OCI-M1 (cell line): ENCODE results near the gene SDK1.

Experiments used
- DNase-seq: peaks from one replicate; lab custom pipeline; 2025; lab: John Stamatoyannopoulos, UW

SDK1 gene

DNA sequence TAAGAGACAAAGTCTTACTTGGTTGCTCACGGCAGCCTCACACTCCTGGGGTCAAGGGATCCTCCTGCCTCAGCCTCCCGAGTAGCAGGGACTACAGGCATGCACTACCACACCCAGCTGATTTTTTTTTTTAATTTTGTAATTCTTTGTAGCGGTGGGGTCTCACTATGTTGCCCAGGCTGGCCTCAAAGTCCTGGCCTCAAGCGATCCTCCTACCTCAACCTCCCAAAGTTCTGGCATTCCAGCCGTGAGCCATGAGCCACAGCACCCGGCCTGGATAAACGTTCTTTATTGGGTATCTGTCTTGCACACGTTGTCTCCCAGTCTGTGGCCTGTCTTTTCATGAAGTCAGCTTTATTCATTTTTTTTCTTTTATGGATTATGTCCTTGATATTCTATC, 744.9 kb downstream of the SDK1 start:
- DNase-seq = no peak

DNA sequence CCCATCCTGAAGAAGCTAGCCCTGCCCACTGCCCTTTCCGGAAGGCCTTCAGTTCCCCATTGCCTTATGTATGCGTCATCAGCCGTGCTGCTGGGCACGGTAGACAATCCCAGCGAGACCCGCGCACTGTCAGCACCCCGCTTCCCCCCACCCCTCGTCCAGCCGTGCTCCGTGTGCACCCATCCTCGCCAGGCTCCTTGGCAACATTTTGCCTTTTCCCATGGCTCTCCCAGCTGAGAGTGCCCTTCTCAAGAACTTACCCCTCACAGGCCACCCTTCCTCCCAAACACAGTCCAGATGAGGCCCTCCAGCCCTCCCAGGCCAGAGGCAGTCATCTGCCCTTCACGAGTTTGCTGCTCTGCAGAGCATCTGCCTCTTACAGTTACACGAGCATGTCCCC, 747.3 kb downstream of the SDK1 start:
- DNase-seq = no peak

DNA sequence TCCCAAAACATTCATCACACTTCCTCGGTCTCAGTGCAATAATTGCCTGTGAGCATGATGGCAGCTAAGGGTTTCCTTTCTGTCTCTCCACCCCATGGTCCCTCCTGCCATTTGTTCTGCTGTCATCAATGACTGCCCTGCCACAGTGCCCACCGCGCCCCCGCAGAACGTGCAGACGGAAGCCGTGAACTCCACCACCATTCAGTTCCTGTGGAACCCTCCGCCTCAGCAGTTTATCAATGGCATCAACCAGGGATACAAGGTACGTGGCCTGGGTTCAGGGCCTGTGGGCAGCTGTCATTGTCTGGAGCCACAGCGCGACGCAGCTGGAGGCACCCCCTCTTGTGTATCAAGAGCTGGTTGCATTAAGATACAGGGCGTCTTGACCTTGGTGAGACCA, 748.1 kb downstream of the SDK1 start:
- DNase-seq = no peak

DNA sequence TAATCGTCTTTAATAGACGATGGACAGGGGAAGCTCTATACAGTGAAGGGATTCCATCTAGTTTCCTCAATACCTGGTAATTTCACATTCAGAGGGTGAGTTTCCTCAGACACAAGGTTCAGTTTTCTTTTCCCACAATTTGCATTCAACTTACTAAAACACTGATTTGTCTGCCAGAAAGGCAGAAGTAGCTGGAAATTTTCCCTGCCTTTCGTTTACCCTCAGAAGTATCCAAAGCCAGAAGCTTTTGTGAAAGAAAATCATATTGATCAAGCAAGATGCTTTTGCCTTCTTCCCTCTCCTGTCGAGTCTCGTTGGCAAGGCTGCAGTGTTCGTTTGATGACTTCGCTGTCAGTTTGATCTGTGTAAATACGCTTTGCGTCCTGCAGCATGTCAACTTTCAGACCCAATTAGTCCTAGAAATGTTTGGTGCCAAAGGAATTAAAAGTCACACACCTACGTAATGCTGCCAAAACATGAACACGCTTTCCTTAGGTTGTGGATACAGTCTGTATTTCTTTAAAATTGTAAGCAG, 749.1 kb downstream of the SDK1 start:
- no peak for DNase-seq

DNA sequence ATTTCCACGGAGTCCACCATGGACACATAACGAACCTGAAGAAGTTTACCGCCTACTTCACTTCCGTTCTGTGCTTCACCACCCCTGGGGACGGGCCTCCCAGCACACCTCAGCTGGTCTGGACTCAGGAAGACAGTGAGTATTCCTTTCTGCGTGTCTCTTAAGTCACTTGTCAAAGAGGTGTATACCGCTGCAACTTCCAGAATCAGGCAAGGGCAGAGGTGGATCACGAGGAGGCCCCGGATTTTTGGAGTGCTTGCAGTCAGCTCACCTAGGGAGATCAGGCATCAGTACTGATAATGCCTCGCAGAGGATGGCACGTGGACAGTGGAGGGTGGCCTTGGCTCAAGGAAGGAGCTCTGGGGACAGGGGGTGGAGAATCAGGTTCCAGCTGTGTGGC, 750.6 kb downstream of the SDK1 start:
- no peak for DNase-seq

DNA sequence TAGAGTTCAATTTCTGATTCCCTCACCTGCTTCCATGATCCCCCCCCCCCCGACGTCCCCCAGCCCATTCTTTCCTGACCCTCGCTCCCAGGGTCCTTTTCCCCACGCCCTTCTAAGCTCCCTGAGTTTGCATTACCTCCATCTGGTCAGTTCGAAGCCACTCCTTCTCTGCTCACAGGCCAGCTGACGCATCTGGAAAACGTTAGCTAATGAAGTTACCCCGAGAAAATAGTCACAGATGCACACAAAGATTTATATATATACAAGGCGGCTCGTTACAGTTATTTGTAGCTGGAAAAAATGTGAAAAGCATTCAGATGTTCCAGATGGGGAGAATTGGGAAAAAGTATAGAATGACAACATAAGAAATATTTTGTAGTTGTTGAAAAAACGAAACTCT, 751.1 kb downstream of the SDK1 start:
- no peak for DNase-seq

DNA sequence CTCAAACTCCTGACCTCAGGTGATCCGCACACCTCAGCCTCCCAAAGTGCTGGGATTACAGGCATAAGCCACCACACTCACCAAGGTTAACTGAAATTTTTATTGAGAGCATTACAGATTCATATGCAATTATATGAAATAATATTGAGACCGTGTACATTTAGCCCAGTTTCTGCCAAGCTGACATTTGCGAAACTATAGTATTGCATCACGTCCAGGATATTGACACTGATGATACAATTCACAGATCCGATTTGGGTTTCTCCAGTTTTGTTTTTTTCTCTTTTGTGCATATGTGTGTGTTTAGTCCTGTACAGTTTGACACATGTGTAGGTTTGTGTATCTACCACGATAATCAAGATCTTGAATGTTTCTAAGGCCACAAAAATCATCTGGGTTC, 753.1 kb downstream of the SDK1 start:
- no peak for DNase-seq

DNA sequence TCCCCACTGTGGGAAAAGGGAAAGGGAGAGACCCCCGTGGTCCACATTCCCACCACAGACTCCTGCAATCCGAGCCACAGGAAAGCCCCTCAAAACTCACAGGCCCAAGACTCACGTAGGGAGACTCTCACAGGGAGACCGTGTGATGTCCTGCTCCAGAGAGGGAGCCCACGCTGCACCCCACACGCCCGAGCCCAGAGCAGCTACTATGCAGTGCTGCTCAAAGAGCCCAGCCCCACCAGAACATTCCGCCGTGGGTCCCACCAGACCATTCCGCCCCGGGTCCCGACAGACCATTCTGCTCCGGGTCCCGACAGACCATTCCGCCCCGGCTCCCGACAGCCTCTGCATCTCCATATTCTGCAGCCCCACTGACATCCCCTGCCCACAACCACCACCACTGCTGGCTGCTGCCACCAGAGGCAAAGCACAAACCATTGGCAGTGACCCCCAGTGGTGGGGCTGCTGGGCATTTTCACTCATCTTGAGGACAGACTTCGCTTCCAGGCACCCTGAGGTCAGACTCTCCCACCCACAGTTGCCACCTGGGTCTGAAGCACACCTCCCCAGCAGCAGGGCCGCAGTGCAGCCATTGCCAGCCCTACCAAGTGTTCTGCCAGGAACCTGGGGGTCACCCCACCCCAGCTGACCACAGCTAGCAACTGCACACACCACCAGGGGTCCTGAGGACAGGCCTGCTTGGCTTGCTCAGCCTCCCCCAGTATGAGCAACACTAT, 755.7 kb downstream of the SDK1 start:
- no peak for DNase-seq

DNA sequence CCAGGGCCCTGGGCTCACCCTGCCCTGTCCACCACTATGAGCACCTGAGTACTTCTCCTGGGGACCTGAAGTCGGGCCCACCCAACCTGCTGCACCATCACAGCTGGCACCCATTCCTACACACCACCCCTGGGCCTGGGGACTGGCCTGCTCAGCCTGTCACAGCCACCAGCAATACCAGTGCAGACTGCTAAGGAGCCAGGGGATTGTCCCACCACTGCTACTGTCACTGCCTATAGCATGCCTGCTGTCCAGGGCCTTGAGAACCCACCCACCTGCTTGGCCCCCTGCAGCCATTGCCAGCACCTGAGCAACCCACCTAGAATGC, 756.2 kb downstream of the SDK1 start:
- no peak for DNase-seq

DNA sequence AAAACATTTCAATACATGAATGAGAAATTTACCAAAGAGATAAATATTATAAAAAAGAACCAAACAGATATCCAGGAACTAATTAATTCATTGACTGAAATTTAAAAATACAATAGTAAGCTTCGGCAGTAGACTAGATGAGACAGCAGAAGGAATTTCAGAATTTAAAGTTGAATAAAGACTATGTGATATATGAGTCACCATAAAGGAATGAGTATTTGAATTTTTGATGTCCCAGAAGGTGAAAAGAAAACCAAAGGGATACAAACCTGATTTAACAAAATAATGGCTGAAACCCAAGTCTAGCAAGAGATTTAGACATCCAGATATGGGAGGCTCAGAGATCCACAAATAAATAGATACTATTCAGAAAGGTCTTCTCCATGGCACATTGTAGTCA, 757.1 kb downstream of the SDK1 start:
- no peak for DNase-seq

DNA sequence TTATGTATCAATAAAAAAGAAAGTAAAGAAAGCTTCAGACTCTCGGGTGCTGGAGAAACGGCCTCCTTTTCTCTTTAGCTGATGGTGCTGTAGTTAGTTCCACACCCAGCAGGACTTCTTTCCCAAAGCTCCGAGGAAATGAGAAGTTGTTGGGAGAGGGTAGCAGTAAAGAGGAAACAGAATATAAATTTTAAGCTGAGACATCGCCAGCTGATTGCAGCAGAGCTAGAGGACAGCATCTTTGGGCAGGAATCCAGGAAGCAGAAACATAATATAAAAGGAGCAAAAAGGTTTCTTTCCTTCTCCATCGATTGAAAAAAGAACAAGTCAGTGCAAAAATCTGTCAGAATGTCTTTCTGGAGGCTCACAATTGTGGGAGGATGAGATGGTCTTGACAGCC, 764.1 kb downstream of the SDK1 start:
- DNase-seq = no peak

DNA sequence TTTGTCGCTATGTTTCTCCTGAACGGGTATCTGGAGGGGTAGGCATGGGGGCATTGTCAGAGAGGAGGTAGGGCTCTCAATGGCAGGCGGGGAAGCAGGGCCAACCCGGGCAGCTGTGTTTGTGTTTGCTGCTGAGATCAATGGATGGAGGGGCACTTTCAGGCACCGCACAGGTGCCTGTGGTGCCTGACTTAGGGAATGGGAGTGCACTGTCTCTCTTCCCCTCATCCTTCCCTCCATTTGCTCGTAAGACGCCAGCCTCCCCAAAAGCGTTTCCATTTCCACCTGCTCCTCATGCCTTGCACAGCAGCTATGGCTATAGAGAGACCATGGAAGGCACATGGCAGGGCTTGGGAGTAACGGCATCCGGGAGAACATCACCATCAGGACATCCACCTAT, 765.2 kb downstream of the SDK1 start:
- no peak for DNase-seq

DNA sequence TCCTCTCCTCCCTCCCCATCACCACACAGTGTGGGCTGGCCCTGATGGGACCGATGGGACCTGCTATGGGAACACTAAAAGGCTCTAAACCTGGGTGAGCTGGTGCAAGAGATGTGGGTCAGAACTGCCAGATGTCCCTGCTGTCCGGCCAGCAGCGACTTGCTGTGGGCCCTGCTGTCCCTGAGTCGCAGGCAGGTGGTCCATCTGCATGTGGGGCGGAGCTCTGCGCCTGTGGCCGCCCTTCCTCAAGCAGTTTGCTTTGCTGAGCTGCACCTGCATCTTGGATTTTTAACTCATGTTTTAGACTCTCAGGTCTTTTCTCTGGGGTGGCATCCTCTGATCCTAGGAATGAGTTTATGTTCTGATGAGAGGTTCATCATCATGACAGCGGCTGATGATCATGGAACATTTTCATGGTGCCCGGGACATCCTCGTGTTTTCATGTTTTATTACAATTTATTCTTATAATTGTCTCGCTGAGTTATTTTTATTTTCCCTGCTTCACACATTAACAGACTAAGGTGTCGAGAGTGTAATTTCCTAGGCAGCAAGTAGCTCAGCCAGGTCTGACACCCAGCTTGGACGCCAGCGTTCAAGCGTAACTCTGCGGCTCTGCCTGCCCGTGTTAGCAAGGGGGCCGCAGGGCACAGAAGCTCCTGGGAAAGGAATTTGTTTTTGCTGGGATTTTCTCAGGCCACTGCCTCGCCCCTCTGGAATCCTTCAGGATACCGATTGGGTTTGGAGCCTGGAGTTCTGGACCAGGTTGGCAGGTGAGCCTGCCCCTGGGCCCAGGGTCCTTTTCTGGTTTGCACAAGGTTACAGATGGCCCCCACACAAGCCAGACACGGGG, 765.8 kb downstream of the SDK1 start:
- no peak for DNase-seq

DNA sequence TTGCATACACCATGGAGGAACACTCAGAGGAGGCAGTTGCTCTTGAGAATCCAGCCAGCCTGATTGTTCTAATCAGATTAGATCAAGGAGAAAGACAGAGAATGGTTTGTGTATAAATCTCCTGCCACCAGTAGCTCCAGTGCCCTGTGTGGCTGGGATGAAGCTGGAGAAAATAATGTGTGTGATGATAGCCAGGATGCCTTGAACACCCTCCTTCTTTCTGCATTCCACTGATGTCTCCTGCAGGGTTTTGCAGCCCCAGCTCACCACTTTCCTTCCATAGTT, 766.4 kb downstream of the SDK1 start:
- DNase-seq = no peak

DNA sequence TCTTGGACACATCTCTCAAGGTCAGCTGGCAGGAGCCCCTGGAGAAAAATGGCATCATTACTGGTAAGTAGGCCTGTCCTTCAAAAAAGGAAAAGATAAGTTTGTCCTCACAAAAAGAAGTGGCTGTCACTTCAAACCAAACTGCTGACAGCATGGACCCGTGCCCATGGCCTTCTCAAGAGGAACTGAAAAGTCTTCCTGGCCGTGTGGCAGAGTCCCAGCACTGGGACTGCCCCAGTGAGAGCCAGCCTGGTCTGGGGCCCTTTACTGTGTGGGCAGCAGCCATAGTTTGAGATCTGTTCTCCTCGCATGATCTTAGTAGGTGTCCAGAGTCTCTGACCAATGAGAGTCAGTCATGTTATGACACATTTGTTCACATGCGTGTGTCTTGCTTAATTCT, 766.8 kb downstream of the SDK1 start:
- no peak for DNase-seq

DNA sequence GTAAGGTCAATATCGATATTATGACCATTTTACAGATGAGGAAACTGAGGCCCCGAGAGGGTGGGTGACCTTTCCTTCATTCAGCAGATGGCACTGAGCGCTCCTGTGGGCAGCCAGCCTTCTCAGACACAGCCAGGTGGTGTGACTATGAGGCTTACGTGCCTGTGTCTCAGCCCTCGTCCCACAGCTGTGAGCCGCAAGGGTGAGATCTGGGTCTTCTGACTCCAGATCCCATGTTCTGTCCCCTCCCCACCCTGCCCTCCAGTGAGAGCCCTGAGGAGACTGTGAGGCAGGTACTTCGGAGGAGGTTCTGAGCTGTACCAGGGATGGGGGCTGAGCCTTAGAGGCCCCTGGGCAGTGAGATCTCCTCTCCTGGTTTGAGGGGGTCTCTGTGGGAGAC, 767.2 kb downstream of the SDK1 start:
- DNase-seq = no peak

DNA sequence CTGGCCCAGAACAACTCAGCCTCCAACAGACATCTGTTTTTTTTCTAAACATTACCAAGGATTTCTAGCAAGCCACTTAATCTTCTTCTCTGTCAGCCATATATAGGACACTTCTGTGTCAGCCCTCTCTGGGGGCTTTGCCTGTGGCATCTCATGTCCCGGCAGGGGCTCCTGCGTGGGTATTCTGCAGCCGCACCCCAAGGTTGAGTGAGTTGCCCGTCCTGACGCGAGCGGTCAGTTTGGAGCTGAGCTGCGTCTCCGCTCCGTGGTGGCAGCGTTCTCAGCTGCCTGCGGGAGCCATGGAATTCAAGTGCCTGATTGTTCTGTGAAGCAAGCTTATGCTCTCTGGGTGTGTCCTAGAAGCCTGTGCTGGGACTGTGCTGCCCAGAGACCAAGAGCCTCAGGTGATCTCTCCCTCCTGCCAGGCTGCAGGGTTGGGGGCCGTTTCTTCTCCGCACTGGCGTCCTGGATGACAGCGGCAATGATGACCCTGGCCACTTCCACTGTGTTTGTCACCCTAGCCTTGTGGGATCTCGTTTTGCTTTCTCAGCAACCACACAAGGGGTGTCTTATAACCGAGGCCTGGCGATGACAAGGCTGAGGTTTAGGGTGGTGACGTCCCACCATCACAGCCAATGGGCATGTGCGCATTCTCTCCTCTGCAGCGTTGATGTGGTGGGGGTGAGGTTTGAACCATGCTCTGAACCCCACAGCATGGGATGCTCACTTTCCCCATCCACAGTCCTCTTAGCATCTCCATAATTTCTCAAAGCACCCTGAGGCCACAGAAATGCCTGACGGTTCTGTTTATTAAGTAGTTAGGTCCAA, 768.4 kb downstream of the SDK1 start:
- DNase-seq = no peak

DNA sequence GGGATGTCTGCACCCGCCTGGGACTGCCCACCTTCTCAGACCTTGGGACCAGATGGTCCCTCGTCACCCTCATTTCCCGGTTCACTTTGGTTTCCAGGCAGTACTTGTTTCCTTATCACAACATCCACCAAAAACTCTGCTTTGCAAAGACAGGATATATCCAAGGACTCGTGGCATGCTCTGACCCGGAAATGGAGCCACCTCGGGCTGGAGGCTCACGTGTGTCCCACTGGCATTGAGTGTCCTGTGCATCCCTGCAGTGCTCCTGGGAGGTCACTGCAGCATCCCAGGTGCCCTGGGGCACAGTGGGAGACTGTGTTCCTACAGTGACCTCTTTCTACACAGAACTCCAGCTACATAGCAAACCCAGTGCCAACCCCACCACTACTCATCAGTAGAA, 769.2 kb downstream of the SDK1 start:
- no peak for DNase-seq

DNA sequence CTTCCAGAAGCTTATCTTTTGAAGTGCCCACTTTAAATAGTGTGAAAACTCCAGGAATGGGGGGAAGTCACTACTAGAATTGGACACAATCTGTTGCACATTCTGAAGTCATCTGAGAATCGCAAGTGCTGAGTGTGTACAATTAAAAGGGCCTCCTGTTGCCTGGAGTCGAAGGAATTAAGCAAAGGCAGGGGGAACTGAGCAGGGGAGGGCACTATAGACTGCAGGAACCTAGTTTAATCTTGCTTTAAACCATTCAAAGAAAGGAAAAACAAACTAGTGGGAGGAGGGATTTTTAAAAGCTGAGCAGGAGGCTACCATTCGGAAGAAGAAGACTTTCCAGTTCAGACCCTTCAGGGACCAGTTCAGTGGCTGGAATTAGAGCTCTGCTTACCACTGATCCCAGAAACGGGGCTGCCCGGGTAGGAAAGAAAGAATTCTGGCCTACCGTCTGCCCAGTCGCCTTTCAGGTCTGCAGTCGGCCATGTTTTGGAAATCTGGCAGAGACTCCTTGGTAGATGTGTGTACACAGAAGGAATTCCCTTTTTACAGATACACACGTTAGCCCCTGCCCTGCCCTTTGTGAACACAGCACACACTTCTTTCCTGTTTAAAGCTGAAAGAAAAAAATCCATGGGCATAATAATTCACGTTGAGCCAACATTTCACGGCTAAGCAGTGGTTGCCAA, 770.5 kb downstream of the SDK1 start:
- no peak for DNase-seq

DNA sequence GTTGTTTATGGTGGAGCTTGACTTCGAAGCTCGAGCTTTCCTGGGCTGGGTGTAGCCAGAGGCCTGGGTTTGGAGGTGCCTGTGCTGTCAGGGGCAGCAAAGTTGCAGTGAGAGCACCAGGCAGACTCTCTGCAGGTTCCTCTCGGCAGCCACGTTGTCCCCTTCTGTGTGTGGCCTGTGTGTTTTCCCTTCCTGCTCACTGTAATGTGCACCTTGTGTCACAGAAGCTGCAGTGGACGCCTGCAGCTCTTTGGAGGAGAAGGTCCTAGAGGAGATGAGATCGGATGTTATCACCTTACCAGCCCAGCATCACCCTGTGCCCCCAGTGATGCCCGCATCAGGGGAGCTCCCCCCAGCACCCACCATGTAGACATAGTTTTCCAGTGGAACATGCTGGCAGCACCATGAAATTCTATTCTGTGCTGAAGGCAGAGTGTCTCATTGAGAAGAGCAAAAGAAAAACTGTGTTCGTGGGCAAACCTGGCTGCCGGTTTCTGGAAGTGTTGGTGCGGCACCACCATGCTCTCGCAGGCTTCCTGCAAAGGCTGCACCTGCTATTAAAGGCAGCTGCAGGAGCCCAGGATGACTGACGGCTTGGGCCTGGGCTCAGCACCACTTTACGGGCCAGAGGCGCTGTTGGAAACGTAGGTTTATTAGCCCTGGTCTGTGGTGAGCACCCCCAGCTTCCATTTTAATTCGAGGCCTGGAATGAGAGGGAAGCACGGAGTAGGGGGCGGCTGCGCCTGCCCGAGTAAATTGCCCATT, 771.3 kb downstream of the SDK1 start:
- DNase-seq = no peak

DNA sequence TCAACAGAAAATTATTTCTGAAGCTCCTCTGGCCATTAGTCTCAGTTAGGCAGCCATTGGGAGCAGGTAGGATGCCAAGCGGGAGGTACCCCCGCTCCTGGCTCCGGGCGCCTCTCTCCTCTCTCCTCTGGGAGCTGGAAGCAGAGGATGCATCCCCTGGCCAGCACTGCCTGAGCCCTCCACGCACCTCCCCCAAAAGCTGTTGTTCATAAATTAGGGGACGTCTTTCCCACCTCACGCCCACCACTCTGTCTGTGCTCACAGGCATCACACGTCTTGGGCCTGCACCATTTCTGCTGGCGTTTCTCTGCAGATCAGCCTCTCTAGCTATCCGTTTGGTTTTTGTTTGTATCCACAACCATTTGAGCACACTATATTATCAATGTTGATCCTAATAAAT, 772.0 kb downstream of the SDK1 start:
- DNase-seq = no peak

DNA sequence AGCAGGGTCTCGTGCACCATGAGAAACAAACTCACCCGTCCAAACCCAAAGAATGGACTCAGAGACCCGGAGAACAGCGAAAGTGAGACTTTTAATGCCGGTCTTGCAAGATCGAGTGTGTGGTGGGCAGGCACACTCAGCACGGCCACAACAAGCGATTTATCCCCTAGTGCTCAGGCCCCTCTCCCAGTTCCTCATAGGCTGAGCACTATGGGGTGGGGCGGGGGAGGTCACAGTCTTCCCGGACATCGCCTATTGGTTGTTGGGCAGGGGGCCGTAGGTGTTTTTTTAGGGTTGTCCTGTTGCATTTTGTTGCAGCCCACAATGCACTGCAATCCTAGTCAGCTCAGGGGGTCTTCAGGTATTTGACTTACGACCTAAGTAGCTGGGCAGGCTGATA, 772.7 kb downstream of the SDK1 start:
- no peak for DNase-seq
